Measurements from ENCODE around the gene PARD3. TPM values are rescaled to one million over a fixed set of nuclear protein-coding genes. Genes with fewer than 3 reads are reported as not detected.
A peak's percentile ranks its signal among the peaks of the same experiment; 100 is the strongest.

PARD3 gene
- total RNA-seq, 1 experiment from 2014 or later: 46.3 TPM

DNA sequence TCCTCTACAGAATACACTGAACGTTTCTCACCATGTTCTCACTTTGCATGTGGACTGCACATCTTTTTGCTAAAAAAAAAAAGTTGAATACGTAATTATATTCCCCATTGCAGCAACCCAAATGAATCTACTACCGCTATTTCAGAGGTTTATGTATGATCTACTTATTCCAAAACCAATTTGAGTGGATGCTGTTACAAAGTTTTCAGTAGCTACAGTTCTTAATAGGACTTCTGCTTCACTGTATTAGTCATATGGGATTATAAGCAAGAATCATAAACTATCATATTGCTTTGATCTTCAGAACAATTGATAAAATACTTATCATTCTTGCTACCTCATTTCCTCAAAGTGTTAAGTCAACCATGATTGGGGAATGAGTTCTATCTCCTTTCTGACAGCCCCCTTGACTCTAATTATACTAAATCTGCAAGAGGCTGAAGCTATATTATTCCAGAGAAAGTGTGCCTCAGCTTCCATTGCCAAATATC, 257.0 kb downstream of the PARD3 start:
- POLR2A ChIA-PET: no interaction called here
- Histone ChIP-seq H2AFZ (ENCODE audit: low read depth, low read length, poor library complexity, severe bottlenecking) (no peak overlapping the region), H3K4me1 (ENCODE audit: control insufficient read depth in 1 of 2, insufficient read depth in 2 of 2, low read length in 2 of 2) (peaks cover 21 to 38% of the 10 kb centered on the region in 2 experiments), H3K27ac (ENCODE audit: low read depth, low read length) (no peak overlapping the region), H3K4me2 (ENCODE audit: low read length) (peak overlapping the region; percentile 10; the same call in 1 of the 2 replicates), H3K27me3 (ENCODE audit: insufficient read depth, low read length) (no peaks in the 10 kb centered on the region), H3K9ac (ENCODE audit: low read length) (no peak overlapping the region), H3K9me2 (ENCODE audit: insufficient read depth) (no peaks in the 10 kb centered on the region), H4K20me1 (ENCODE audit: insufficient read depth) (no peaks in the 10 kb centered on the region), H3K79me2 (ENCODE audit: insufficient read depth, low read length) (peaks cover 13% of the 10 kb centered on the region; the same call in 1 of the 2 replicates), H3K9me3 (ENCODE audit: control insufficient read depth in 1 of 2, insufficient read depth in 1 of 2, low read depth in 1 of 2, low read length in 2 of 2) (no peaks in the 10 kb centered on the region), H3K4me3 (replicated peaks in 1 of 2; ENCODE audit: low read depth in 1 of 2, low read length in 2 of 2) (no peak overlapping the region), H3K36me3 (ENCODE audit: control insufficient read depth in 1 of 2, insufficient read depth in 2 of 2, low read length in 2 of 2) (no peaks in the 10 kb centered on the region)
- DNase-seq (ENCODE audit: low read depth, low spot score): no peak
- TF ChIP-seq, protein P1, sequence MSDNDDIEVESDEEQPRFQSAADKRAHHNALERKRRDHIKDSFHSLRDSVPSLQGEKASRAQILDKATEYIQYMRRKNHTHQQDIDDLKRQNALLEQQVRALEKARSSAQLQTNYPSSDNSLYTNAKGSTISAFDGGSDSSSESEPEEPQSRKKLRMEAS (IDR thresholded peaks at IDR 0.05): no peak
- TF ChIP-seq EZH2phosphoT487 (IDR thresholded peaks at IDR 0.05; ENCODE audit: borderline replicate concordance): no peak
- TF ChIP-seq ZFX (IDR thresholded peaks at IDR 0.05): no peak
- no peak for TF ChIP-seq JUND (IDR thresholded peaks at IDR 0.05)
- no peak for TF ChIP-seq FOSL1 (IDR thresholded peaks at IDR 0.05; ENCODE audit: low read depth)
- TF ChIP-seq, protein P2, sequence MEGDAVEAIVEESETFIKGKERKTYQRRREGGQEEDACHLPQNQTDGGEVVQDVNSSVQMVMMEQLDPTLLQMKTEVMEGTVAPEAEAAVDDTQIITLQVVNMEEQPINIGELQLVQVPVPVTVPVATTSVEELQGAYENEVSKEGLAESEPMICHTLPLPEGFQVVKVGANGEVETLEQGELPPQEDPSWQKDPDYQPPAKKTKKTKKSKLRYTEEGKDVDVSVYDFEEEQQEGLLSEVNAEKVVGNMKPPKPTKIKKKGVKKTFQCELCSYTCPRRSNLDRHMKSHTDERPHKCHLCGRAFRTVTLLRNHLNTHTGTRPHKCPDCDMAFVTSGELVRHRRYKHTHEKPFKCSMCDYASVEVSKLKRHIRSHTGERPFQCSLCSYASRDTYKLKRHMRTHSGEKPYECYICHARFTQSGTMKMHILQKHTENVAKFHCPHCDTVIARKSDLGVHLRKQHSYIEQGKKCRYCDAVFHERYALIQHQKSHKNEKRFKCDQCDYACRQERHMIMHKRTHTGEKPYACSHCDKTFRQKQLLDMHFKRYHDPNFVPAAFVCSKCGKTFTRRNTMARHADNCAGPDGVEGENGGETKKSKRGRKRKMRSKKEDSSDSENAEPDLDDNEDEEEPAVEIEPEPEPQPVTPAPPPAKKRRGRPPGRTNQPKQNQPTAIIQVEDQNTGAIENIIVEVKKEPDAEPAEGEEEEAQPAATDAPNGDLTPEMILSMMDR (IDR thresholded peaks at IDR 0.05 in 2 of 3, conservative IDR thresholded peaks at IDR 0.05 in 1 of 3; ENCODE audit: borderline replicate concordance in 1 of 3, insufficient read depth in 1 of 3, low read depth in 2 of 3, low read length in 2 of 3): no peak
- no peak for TF ChIP-seq EZH2 (IDR thresholded peaks at IDR 0.05)
- no peak for TF ChIP-seq SIN3A (IDR thresholded peaks at IDR 0.05; ENCODE audit: low read depth)
- TF ChIP-seq, protein P3, sequence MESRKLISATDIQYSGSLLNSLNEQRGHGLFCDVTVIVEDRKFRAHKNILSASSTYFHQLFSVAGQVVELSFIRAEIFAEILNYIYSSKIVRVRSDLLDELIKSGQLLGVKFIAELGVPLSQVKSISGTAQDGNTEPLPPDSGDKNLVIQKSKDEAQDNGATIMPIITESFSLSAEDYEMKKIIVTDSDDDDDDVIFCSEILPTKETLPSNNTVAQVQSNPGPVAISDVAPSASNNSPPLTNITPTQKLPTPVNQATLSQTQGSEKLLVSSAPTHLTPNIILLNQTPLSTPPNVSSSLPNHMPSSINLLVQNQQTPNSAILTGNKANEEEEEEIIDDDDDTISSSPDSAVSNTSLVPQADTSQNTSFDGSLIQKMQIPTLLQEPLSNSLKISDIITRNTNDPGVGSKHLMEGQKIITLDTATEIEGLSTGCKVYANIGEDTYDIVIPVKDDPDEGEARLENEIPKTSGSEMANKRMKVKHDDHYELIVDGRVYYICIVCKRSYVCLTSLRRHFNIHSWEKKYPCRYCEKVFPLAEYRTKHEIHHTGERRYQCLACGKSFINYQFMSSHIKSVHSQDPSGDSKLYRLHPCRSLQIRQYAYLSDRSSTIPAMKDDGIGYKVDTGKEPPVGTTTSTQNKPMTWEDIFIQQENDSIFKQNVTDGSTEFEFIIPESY (IDR thresholded peaks at IDR 0.05; ENCODE audit: extremely low read depth, insufficient replicate concordance, low read length): no peak
- no peak for TF ChIP-seq EGR1 (IDR thresholded peaks at IDR 0.05; ENCODE audit: low read depth)
- TF ChIP-seq TCF7L2 (IDR thresholded peaks at IDR 0.05; ENCODE audit: borderline replicate concordance, extremely low read depth, insufficient read depth, insufficient read length): no peak
- no peak for TF ChIP-seq YY1 (IDR thresholded peaks at IDR 0.05; ENCODE audit: extremely low read depth, insufficient replicate concordance, low read depth, low read length)
- no peak for TF ChIP-seq CBX3 (IDR thresholded peaks at IDR 0.05; ENCODE audit: low read depth)
- TF ChIP-seq ZNF274 (IDR thresholded peaks at IDR 0.05; ENCODE audit: low read depth, low read length): no peak
- intact Hi-C loops (cut with micrococcal nuclease): no loop called here
- RAD21 ChIA-PET (ENCODE audit: low non-redundant PET in 1 of 2, low total read pairs in 2 of 2, uncharacterized antibody in 2 of 2, unreplicated experiment in 2 of 2): no interaction called here
- CTCF ChIA-PET: no interaction called here
- no TSS peak for BruUV-seq (replicated peaks)
- ATAC-seq: no peak

All from HCT116 (cell line).